GM12873 (cell line): ENCODE results near the gene BRD1.

Source experiments
- TF ChIP-seq, protein P1 (sequence below): IDR thresholded peaks from 2 replicates; pipeline ENCODE4 v1.5.1; 2012; ENCODE audit warnings: low read depth, mild to moderate bottlenecking, moderate library complexity, low read length, control low read depth; ENCODE audit not compliant: insufficient read depth; ENCODE audit errors: missing control alignments

Gene BRD1

DNA sequence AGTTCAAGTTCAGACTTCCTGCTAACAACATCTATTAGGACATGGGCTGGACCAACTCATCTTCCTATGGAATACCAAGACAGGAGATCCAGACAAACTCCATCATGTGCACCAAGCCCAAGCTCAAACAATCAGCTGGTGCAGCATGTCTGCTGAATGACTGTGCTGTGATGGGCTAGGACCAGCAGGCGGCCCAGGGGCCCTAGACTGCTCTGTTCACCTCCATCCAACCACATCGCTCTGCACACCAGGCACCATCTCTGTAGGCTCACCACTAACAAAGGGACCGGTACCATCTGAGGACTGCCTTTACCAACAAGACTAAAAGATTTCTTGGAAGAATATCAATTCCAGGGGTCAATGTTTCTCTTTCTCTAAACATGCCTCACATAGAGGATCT, 10.3 kb downstream of the BRD1 start:
- TF ChIP-seq, protein P1, sequence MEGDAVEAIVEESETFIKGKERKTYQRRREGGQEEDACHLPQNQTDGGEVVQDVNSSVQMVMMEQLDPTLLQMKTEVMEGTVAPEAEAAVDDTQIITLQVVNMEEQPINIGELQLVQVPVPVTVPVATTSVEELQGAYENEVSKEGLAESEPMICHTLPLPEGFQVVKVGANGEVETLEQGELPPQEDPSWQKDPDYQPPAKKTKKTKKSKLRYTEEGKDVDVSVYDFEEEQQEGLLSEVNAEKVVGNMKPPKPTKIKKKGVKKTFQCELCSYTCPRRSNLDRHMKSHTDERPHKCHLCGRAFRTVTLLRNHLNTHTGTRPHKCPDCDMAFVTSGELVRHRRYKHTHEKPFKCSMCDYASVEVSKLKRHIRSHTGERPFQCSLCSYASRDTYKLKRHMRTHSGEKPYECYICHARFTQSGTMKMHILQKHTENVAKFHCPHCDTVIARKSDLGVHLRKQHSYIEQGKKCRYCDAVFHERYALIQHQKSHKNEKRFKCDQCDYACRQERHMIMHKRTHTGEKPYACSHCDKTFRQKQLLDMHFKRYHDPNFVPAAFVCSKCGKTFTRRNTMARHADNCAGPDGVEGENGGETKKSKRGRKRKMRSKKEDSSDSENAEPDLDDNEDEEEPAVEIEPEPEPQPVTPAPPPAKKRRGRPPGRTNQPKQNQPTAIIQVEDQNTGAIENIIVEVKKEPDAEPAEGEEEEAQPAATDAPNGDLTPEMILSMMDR = no peak

DNA sequence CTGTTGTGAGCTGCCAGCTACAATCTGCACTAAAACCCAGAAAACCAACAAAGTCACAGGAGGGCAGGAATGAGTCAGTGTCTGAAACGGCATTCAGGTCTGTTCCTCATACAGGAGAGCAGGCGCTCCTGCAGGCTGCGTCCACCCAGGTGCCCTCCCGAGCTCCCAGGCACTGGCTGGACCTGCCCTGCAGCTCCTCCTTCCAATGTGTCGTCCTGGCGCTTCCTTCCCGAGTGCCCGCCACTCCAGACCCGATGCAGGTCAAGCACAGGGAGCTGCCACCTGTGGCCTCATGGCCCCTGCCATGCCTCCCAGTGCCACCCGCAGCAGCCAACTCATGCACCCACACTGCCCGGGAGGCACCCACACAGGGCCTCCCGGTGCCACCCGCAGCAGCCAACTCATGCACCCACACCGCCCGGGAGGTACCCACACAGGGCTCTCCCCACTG, 12.0 kb downstream of the BRD1 start:
- TF ChIP-seq, protein P1 = no peak

DNA sequence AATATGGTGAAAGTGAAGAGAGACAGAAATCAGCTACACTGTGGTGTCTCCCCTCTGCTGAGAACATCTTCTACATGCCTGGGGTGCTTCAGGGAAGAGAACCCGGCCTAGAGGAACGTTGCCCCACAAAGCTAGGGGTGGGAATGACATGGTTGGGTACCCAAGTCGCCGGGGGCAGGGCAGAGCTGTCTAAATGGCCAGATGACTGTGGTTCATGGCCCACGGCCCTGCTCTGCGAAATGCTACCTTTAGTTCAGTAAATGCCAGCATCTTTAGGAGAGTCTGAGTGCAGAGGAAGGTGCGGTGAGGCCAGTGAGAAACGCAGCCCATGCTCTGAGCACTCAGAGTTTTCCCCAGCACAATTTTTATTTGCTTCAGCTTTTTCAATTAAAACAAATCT, 12.8 kb downstream of the BRD1 start:
- TF ChIP-seq, protein P1 = no peak

DNA sequence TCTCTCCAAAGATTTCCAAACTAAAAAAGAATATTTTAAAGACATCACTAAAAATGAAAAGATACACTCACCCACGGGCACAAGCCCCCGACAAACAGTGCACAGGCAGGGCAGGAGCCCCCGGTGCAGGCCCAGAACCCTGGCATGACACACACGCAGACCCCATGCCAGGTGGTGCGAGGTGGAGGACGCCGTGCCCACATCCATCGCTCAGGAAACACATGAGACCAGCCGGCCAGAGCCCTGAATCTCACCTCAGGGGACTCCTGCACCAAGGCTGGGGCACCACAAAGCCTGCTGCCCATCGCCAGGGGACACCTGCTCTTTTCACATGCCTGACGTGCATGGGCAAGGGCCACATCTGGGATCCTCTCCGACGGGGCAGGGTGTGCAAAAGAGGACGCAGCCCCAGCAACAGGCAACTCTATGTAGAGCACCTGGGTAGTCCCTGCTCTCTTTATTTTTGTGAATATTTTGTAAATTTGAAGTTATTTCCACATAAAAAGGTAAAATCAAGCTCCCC, 13.4 kb downstream of the BRD1 start:
- TF ChIP-seq, protein P1 = no peak

DNA sequence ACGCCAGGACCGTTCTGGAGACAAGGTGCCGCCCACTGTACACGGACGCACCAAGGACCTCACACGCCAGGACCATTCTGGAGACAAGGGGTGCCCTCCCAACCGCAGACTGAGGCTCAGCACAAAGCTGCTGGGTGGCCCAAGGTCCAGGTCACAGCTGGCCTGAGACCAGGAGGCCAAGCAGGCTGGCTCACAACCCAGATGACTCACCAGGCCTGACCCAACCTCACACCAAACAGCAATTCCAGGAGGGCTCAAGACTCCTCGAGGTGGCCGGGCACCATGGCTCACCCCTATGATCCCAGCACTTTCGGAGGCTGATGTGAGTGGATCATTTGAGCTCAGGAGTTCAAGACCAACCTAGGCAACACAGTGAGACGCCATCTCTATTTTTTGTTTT, 14.8 kb downstream of the BRD1 start:
- TF ChIP-seq, protein P1 = no peak

DNA sequence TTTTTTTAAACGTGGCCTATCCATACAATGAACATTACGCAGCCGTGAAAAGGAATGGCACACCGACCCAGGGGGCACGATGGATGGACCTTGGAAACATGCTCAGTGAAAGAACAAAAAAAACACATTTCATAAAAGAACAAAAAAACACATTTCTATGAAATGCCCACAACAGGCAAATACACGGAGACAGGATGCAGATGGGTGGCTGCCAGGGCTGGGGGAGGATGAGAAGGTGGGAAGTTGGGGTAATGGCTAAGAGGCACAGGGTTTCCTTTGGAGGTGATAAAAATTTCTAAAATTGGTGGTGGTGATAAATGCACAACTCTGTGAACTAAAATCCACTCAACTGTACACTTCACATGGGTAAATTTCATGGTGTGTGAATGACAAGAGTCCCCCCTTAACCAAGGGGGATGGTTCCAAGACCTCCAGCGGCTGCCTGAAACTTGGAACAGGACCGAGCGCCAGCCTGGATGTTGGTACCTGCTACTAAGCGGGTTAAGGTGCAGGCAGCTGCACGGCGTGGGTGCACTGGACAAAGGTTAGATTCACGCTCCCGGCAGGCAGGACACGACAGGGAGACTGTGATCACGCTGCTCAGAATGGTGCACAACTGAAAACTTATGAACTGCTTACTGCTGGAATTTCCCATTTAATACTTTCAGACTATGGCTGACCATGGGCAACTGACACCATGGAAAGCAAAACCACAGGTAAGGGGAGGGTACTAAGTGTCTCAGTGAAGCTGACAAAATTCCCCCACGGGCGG, 16.5 kb downstream of the BRD1 start:
- TF ChIP-seq, protein P1 = no peak

DNA sequence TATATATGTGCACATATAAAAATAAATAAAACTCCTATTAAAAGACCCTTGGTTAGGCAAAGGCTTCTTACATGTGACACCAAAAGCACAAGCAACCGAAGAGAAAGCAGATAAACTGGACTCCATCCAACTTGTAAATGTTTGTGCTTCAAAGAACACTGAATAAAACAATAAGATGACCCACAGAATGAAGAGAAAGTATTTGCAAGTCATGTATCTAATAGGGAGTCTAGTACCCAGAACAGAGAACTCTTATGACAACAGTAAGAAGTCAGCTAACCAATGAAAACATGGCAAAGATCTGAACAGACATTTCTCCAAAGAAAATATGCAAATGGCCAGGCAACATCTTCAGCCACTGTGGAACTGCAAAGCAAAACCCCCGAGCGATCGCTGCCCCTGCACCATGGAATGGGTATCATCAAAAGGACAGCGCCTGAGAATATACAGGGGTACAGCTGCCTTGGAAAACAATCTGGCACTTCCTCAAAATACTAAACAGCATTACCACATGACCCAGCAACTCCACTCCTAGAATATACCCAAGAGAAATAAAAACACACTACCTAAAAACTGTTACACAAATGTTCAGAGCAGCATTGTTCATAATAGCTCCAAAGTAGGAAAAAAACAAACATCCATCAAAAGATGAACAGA, 17.2 kb downstream of the BRD1 start:
- TF ChIP-seq, protein P1 = no peak
